AG09319 (cell line): Measurements from ENCODE around the gene KCNG2.

ENCODE experiments used
- DNase-seq: peaks from one replicate; pipeline ENCODE4 v3.0.0-alpha.2; 2010; ENCODE audit warnings: low read depth; ENCODE audit errors: extremely low read depth
- CTCF ChIP-seq: IDR thresholded peaks from 2 replicates; pipeline ENCODE4 v1.5.1; 2011; ENCODE audit warnings: low read depth, mild to moderate bottlenecking, inconsistent platforms, low read length, moderate library complexity

KCNG2 gene

DNA sequence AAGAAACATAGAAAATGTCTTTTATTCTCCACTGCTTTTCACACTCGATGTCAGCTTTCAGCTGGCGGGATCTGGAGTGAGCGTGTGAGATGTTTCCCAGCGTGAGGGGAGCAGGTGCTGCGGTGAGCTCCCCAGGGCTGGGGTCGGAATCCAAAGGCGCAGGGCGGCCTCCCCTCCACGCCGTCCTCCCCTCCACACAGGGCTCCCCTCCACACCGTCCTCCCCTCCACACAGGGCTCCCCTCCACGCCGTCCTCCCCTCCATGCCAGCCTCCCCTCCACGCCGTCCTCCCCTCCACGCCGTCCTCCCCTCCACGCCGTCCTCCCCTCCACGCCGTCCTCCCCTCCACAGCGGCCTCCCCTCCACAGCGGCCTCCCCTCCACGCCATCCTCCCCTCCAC is 26.9 kb upstream of the KCNG2 start:
- DNase-seq: no peak
- TF ChIP-seq CTCF: no peak

DNA sequence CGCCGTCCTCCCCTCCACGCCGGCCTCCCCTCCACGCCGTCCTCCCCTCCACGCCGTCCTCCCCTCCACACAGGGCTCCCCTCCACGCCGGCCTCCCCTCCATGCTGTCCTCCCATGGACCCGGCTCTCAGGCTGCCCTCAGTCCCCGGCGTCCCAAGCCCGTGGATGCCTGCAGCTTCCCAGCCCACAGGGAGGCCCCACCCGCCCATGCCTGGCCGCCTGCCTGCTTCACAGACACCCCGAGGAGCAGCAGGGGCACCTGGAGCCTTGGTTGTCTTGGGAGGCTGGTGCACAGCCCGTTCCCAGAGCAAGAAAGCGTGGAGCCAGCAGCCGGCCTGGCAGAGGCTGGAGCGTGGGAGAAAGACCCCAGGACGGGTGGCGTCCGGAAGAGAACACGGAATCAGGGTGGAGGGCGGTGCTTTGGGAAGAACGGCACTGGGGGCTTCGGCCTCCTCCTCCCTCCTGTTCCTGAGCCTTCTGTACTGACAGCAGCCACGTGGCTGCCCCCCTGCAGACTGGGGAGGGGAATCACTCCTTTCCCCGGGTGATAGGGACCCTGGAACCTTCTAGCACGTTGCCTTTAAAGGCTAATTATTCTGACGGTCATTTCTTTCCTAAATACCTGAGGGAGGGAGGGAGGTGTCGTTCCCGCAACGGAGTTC is 26.2 kb upstream of the KCNG2 start:
- no peak for TF ChIP-seq CTCF
- DNase-seq: no peak

DNA sequence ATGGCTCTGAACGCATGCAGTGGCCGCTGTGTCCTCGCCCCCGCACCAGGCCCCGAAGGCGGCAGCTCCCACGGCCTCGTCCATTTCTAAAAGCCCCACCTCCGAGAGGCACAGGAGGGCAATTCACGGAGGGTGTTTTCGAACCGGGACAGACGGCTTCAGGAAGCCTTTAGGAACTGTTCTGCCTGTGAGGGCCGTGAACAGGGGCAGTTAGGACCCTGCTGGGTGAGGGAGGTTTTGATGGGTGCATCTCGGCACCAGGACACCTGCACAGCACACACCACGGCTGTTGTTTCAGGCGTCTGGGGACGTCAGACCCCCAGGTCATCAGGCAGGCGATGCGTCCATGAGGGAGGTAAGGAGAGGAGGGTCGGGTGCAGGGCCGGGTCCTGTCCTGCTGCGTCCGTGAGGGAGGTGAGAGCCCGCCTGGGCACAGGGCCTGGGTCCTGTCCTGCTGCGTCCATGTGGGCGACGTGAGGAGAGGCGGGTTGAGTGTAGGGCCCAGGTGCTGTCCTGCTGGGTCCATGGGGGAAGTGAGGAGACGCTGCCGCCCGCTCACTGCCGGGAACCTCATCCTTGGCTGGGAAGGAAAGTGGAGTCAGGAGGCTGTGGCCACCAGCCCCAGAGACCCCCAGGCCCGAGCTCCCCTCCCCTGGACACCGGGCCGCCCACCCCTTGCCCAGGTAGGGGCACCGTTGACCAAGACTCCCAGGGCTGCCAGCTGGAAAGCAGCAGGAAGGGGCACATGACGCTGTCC is 25.5 kb upstream of the KCNG2 start:
- no peak for TF ChIP-seq CTCF
- no peak for DNase-seq

- no peak for DNase-seq
- TF ChIP-seq CTCF: no peak
Observed at GRCh38 chr18:79772865-79773696, 24.7 kb upstream of the KCNG2 start.

DNA sequence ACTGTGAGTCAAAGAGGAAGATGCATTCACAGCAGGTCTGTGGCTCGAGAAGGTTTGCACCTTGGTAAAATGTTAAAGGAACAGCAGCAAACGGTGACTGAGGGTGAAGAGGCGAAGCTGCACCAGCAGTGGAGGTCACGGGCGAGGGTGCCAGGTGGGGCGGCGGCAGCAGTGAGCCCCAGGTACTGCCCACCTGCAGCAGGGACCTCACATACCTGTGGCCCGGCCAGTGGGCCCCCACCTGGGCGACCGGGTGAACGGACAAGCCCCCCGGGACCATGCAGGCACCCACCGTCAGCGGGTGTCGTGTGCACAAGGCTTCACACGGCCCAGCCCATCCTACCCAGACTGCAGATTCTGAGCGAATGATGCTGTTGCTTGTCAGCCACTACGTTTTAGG is 23.6 kb upstream of the KCNG2 start:
- no peak for DNase-seq
- no peak for TF ChIP-seq CTCF

DNA sequence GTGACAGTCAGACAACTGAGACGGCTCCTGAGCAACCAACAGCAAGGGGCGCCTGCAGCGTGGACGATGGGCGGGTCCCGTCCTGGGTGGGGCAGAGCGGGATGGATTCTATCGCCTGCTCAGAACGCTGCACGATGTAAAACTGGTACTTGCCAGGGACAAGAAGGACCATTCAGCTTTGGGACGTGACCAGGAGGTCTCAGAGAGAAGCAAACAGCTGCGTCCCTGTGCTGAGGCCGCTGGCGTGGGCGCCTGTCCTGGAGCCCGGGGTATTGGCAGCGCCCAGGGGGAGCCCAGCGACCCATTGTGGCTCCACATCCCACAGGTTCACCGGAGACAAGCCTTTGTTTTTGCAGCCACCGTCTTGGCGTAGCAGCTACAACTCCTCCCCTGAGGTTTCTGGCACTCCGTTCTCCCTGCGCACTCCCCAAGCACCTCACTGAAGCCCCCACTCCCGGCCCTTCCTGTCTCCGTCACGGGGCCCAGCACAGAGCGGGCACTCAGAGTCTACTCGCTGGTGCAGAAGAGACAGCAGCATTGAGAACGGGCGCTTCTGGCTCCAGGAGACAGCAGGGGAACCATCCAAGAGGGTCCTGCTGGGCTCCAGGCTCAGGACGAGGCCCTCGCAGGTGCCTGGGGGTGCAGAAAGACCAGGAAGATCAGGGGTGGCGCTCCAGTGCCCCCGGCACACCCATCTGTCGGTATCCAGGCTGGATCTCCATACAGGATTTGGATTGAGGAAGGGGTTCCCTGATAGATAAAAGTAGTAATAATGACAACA is 22.1 kb upstream of the KCNG2 start:
- no peak for DNase-seq

More for the DNA sequence above, 22.1 kb upstream of the KCNG2 start:
- no peak for TF ChIP-seq CTCF
